ENCODE data around the gene PML. TPM values are rescaled to one million over a fixed set of nuclear protein-coding genes. Genes with fewer than 3 reads are reported as not detected.
"Not testable (repeated sequence)": the region's sequence is repeated elsewhere in the genome, so short reads cannot be mapped to it uniquely, and the experiment has no call there.

PML gene
- total RNA-seq, 1 donor from 2014 or later: 15.3 TPM

- Mint-ChIP-seq H3K27me3 (ENCODE audit: insufficient read depth, low read depth) (peaks cover 6% of the 10 kb centered on the region), H3K9me3 (no peaks in the 10 kb centered on the region), H3K4me3 (no peak overlapping the region), H3K36me3 (no peaks in the 10 kb centered on the region), H3K4me1 (no peaks in the 10 kb centered on the region), H3K27ac (no peak overlapping the region)
- H3K4me2 ChIP-seq: no peak overlapping the region
- H3K36me3 ChIP-seq: no peaks in the 10 kb centered on the region
- H3F3A ChIP-seq (ENCODE audit: low read depth): no peaks in the 10 kb centered on the region
- H3K79me2 ChIP-seq (ENCODE audit: low read depth): no peaks in the 10 kb centered on the region
- no peak overlapping the region for H3K27ac ChIP-seq
- H2AFZ ChIP-seq (replicated peaks): no peak overlapping the region
- no peak overlapping the region for H3K9ac ChIP-seq
- H3K27me3 ChIP-seq: peaks cover 27% of the 10 kb centered on the region
- TF ChIP-seq CTCF (IDR thresholded peaks at IDR 0.05) (no peak), EZH2 (IDR thresholded peaks at IDR 0.05) (no peak), EZH2phosphoT487 (IDR thresholded peaks at IDR 0.05) (no peak)
- no peaks in the 10 kb centered on the region for H3K9me3 ChIP-seq (ENCODE audit: low read depth)
- H4K20me1 ChIP-seq (ENCODE audit: low read depth): no peaks in the 10 kb centered on the region
- H3K4me3 ChIP-seq: no peak overlapping the region
- DNase-seq (ENCODE audit: low spot score): no peak
- H3K4me1 ChIP-seq: no peaks in the 10 kb centered on the region
These were observed 65.7 kb downstream of the PML start for GRCh38 chr15:74060251-74060650.

GRCh38 chr15:74062236-74062635, 67.7 kb downstream of the PML start:
- H3K36me3 Mint-ChIP-seq: no peaks in the 10 kb centered on the region
- Histone ChIP-seq H3K4me1 (no peaks in the 10 kb centered on the region), H3F3A (ENCODE audit: low read depth) (no peaks in the 10 kb centered on the region), H3K4me2 (no peak overlapping the region), H3K27ac (no peak overlapping the region), H3K27me3 (peaks cover 11% of the 10 kb centered on the region), H3K4me3 (no peak overlapping the region), H3K79me2 (ENCODE audit: low read depth) (no peaks in the 10 kb centered on the region), H3K36me3 (no peaks in the 10 kb centered on the region), H2AFZ (replicated peaks) (no peak overlapping the region), H3K9ac (no peak overlapping the region), H3K9me3 (ENCODE audit: low read depth) (no peaks in the 10 kb centered on the region), H4K20me1 (ENCODE audit: low read depth) (no peaks in the 10 kb centered on the region)
- no peaks in the 10 kb centered on the region for H3K4me1 Mint-ChIP-seq
- H3K9me3 Mint-ChIP-seq: no peaks in the 10 kb centered on the region
- peaks cover 7% of the 10 kb centered on the region for H3K27me3 Mint-ChIP-seq (ENCODE audit: insufficient read depth, low read depth)
- DNase-seq (ENCODE audit: low spot score): no peak
- no peak overlapping the region for H3K27ac Mint-ChIP-seq
- no peak overlapping the region for H3K4me3 Mint-ChIP-seq
- TF ChIP-seq EZH2 (IDR thresholded peaks at IDR 0.05) (no peak), EZH2phosphoT487 (IDR thresholded peaks at IDR 0.05) (no peak), CTCF (IDR thresholded peaks at IDR 0.05) (no peak)

- no peak overlapping the region for H2AFZ ChIP-seq (replicated peaks)
- Mint-ChIP-seq H3K36me3 (no peaks in the 10 kb centered on the region), H3K9me3 (no peaks in the 10 kb centered on the region), H3K4me1 (no peaks in the 10 kb centered on the region), H3K27me3 (ENCODE audit: insufficient read depth, low read depth) (peaks cover 8% of the 10 kb centered on the region), H3K27ac (no peak overlapping the region), H3K4me3 (no peak overlapping the region)
- no peaks in the 10 kb centered on the region for H3K4me1 ChIP-seq
- no peak overlapping the region for H3K4me3 ChIP-seq
- no peak for DNase-seq (ENCODE audit: low spot score)
- no peaks in the 10 kb centered on the region for H3K9me3 ChIP-seq (ENCODE audit: low read depth)
- H3K9ac ChIP-seq: no peak overlapping the region
- no peak overlapping the region for H3K27ac ChIP-seq
- TF ChIP-seq EZH2phosphoT487 (IDR thresholded peaks at IDR 0.05) (no peak), EZH2 (IDR thresholded peaks at IDR 0.05) (no peak), CTCF (IDR thresholded peaks at IDR 0.05) (no peak)
- no peaks in the 10 kb centered on the region for H4K20me1 ChIP-seq (ENCODE audit: low read depth)
- no peaks in the 10 kb centered on the region for H3K36me3 ChIP-seq
- no peaks in the 10 kb centered on the region for H3K79me2 ChIP-seq (ENCODE audit: low read depth)
- no peaks in the 10 kb centered on the region for H3F3A ChIP-seq (ENCODE audit: low read depth)
- H3K4me2 ChIP-seq: no peak overlapping the region
- H3K27me3 ChIP-seq: peaks cover 7% of the 10 kb centered on the region
These were observed 68.2 kb downstream of the PML start for GRCh38 chr15:74062671-74063070.

GRCh38 chr15:74063425-74064146, 69.1 kb downstream of the PML start:
- H3F3A ChIP-seq (ENCODE audit: low read depth); H3K36me3 Mint-ChIP-seq; H3K4me3 Mint-ChIP-seq; H4K20me1 ChIP-seq (ENCODE audit: low read depth); DNase-seq (ENCODE audit: low spot score); H3K27me3 Mint-ChIP-seq (ENCODE audit: insufficient read depth, low read depth); H3K27me3 ChIP-seq; H3K27ac ChIP-seq; H3K4me3 ChIP-seq; H3K9me3 ChIP-seq (ENCODE audit: low read depth); H3K4me1 ChIP-seq; H3K9me3 Mint-ChIP-seq; H3K27ac Mint-ChIP-seq; H3K4me2 ChIP-seq; H2AFZ ChIP-seq (replicated peaks); H3K36me3 ChIP-seq; H3K4me1 Mint-ChIP-seq; H3K9ac ChIP-seq; H3K79me2 ChIP-seq (ENCODE audit: low read depth): not testable (repeated sequence)

GRCh38 chr15:74064183-74064582, 69.7 kb downstream of the PML start:
- not testable (repeated sequence) for H3K27ac Mint-ChIP-seq; H3K27me3 Mint-ChIP-seq (ENCODE audit: insufficient read depth, low read depth)

GRCh38 chr15:74064822-74065221, 70.3 kb downstream of the PML start:
- H3K9me3 ChIP-seq (ENCODE audit: low read depth); DNase-seq (ENCODE audit: low spot score); H4K20me1 ChIP-seq (ENCODE audit: low read depth); H3K27me3 Mint-ChIP-seq (ENCODE audit: insufficient read depth, low read depth); H3K9ac ChIP-seq; H3K27ac ChIP-seq; H3K27ac Mint-ChIP-seq; H3K4me2 ChIP-seq; H3K4me3 ChIP-seq; H3K4me1 Mint-ChIP-seq; H3K79me2 ChIP-seq (ENCODE audit: low read depth); H2AFZ ChIP-seq (replicated peaks); H3K36me3 ChIP-seq; H3K9me3 Mint-ChIP-seq; H3K36me3 Mint-ChIP-seq; H3K4me1 ChIP-seq; H3K27me3 ChIP-seq; H3F3A ChIP-seq (ENCODE audit: low read depth): not testable (repeated sequence)
- peak overlapping the region; percentile 70 for H3K4me3 Mint-ChIP-seq

More at GRCh38 chr15:74064183-74064582, 69.7 kb downstream of the PML start:
- not testable (repeated sequence) for H3K4me2 ChIP-seq; H3K9me3 Mint-ChIP-seq; H3K4me3 Mint-ChIP-seq; H3K36me3 ChIP-seq; H3K4me1 ChIP-seq; H4K20me1 ChIP-seq (ENCODE audit: low read depth); H3K4me3 ChIP-seq; H3K36me3 Mint-ChIP-seq; H3K79me2 ChIP-seq (ENCODE audit: low read depth); H3K4me1 Mint-ChIP-seq; H3K9ac ChIP-seq; H2AFZ ChIP-seq (replicated peaks); H3K9me3 ChIP-seq (ENCODE audit: low read depth); H3F3A ChIP-seq (ENCODE audit: low read depth); H3K27ac ChIP-seq; H3K27me3 ChIP-seq; DNase-seq (ENCODE audit: low spot score)

Measured in neural progenitor cell (in vitro differentiated cells).